ENCODE results near the gene C1R.

GRCh38 chr12:7081037-7081436, 11.2 kb downstream of the C1R start:
- TF ChIP-seq POLR2A (IDR thresholded peaks at IDR 0.05) = no peak
- TF ChIP-seq CTCF (IDR thresholded peaks at IDR 0.05) = no peak

Data from lower leg skin (tissue), 3 donors.